Measurements from ENCODE around the gene HOXD12. TPM values are rescaled to one million over a fixed set of nuclear protein-coding genes. Genes with fewer than 3 reads are reported as not detected.

Gene HOXD12
- total RNA-seq, 1 donor from 2014 or later, result not detected

GRCh38 chr2:176099159-176099727, 352 bp upstream of the HOXD12 start:
- H3K27me3 ChIP-seq (ENCODE audit: control insufficient read depth, insufficient read depth, low read length), result peaks cover 79% of the 10 kb centered on the region
- DNase-seq (ENCODE audit: low read depth), result no peak
- TF ChIP-seq CTCF (IDR thresholded peaks at IDR 0.05; ENCODE audit: insufficient read depth, low read length, severe bottlenecking), result no peak
- no peak overlapping the region for H3K4me3 ChIP-seq (ENCODE audit: low read depth, low read length)
- H3K36me3 ChIP-seq (ENCODE audit: control insufficient read depth, insufficient read depth, low read length), result no peaks in the 10 kb centered on the region
- FAIRE-seq, result no peak

- Histone ChIP-seq H3K36me3 (ENCODE audit: control insufficient read depth, insufficient read depth, low read length) (no peaks in the 10 kb centered on the region), H3K4me3 (ENCODE audit: low read depth, low read length) (no peak overlapping the region), H3K27me3 (ENCODE audit: control insufficient read depth, insufficient read depth, low read length) (peaks cover 87% of the 10 kb centered on the region)
- FAIRE-seq (no peak), DNase-seq (ENCODE audit: low read depth) (no peak)
- TF ChIP-seq CTCF (IDR thresholded peaks at IDR 0.05; ENCODE audit: insufficient read depth, low read length, severe bottlenecking), result no peak
Measured at GRCh38 chr2:176100547-176101140, 1.0 kb downstream of the HOXD12 start.

GRCh38 chr2:176101216-176101830, 1.7 kb downstream of the HOXD12 start:
- Histone ChIP-seq H3K36me3 (ENCODE audit: control insufficient read depth, insufficient read depth, low read length) (no peaks in the 10 kb centered on the region), H3K27me3 (ENCODE audit: control insufficient read depth, insufficient read depth, low read length) (peaks cover 92% of the 10 kb centered on the region), H3K4me3 (ENCODE audit: low read depth, low read length) (no peak overlapping the region)
- no peak for TF ChIP-seq CTCF (IDR thresholded peaks at IDR 0.05; ENCODE audit: insufficient read depth, low read length, severe bottlenecking)
- no peak for DNase-seq (ENCODE audit: low read depth)
- no peak for FAIRE-seq

GRCh38 chr2:176101842-176102241, 2.2 kb downstream of the HOXD12 start:
- H3K36me3 ChIP-seq (ENCODE audit: control insufficient read depth, insufficient read depth, low read length), result no peaks in the 10 kb centered on the region
- DNase-seq (ENCODE audit: low read depth) (no peak), FAIRE-seq (no peak)
- H3K4me3 ChIP-seq (ENCODE audit: low read depth, low read length), result no peak overlapping the region
- H3K27me3 ChIP-seq (ENCODE audit: control insufficient read depth, insufficient read depth, low read length), result peaks cover 88% of the 10 kb centered on the region
- TF ChIP-seq CTCF (IDR thresholded peaks at IDR 0.05; ENCODE audit: insufficient read depth, low read length, severe bottlenecking), result no peak

- DNase-seq (ENCODE audit: low read depth) (no peak), FAIRE-seq (no peak)
- no peak for TF ChIP-seq CTCF (IDR thresholded peaks at IDR 0.05; ENCODE audit: insufficient read depth, low read length, severe bottlenecking)
- H3K27me3 ChIP-seq (ENCODE audit: control insufficient read depth, insufficient read depth, low read length), result peaks cover 86% of the 10 kb centered on the region
- H3K4me3 ChIP-seq (ENCODE audit: low read depth, low read length), result no peak overlapping the region
- H3K36me3 ChIP-seq (ENCODE audit: control insufficient read depth, insufficient read depth, low read length), result no peaks in the 10 kb centered on the region
Measured at GRCh38 chr2:176102309-176102866, 2.8 kb downstream of the HOXD12 start.
